ENCODE results near the gene AMD1.
"Not testable (repeated sequence)": the region's sequence is repeated elsewhere in the genome, so short reads cannot be mapped to it uniquely, and the experiment has no call there.

AMD1 gene

DNA sequence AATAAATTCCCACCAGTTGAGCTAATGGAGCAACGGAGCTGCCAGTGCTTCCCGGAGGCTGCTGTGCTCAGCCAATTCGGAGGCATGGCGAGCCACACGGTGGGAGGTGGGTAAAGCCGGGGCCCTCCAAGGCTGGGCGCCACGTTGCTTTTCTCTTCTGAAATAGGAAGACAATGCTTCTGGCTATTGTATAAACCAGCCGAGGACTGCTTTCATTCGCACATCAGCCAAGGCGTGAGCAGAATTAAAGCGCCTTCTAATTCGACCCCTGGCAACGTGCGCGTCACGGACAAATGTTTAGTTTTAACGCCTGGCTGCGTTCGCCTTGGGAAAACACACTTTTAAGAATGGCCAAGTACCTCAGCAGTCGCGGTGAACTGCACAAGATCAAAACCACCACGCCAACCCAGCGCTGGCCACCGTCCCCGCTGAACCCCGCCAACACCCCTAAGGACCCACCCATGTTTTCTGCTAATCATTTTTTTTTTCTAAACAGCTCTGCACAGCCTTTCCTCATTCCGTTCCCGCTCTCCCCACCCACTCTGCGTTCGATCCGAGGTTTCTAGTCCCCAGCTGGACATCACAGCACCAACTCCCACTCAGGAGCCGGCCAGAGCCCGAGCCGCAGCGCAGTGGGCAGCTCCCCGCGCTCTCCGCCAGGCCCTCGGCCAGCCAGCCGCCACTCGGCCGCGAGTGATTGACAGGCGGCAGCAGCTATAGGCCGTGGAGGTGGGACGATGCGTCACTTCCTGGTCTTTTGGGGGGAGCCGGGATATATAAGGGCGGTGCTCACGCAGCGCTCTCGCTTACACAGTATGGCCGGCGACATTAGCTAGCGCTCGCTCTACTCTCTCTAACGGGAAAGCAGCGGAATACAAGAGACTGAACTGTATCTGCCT, at the start of gene AMD1:
Gene AMD1, plus strand, starts transcription at position 805 of the 899 bp plus-strand sequence. CDS start 321 bp downstream, outside the sequence.
- FAIRE-seq: peak; percentile 70

- FAIRE-seq: no peak
Measured at GRCh38 chr6:110826236-110827129, 48.1 kb upstream of the AMD1 start.

DNA sequence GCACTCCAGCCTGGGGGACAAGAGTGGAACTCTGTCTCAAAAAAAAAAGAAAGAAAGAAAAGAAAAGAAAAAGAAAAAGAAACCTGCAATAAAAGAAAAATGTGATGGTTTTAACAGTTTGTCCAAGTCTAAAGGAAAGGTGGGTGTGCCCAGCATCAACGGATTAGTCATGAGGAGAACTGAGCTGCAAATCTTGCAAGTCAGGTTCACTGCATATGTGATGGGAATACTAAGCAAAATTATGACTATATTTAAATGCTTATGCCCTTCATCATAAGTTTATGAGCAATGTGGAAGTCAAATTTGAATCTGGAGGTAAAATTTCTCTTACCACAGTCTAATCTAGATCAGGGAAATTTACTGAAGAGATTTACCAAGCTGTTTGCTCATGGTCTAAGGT, 46.2 kb upstream of the AMD1 start:
- no peak for FAIRE-seq

GRCh38 chr6:110831405-110831804, 43.2 kb upstream of the AMD1 start:
- no peak for FAIRE-seq

DNA sequence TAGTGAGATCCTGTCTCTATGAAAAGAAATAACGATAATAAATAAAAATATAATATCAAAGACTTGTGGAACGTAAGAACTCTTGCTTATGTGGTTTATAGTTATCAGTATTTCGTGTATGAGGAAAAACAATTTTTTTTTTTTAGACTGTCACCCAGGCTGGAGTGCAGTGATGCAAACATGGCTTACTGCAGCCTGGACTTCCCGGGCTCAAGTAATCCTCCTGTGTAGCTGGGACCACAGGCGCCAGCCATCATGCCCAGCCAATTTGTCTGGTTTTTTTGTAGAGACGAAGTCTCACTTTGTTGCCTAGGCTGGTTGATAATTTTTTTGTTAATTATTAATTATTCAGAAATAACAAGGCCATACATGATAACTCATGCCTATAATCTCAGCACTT, 40.8 kb upstream of the AMD1 start:
- FAIRE-seq: no peak

DNA sequence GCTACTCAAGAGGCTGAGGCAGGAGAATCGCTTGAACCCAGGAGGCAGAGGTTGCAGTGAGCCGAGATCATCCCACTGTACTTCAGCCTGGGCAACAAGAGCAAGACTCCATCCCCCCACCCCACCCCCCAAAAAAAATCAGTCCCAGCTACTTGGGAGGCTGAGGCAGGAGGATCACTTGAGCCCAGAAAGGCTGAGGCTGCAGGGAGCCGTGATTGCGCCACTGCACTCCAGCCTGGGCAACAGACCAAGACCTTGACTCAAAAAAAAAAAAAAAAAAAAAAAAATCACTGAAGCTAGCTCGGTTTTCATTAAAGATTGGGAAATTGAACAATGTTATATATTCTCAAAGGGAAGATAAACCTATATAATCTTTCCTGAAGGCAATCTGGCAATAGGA, 38.8 kb upstream of the AMD1 start:
- FAIRE-seq: not testable (repeated sequence)

DNA sequence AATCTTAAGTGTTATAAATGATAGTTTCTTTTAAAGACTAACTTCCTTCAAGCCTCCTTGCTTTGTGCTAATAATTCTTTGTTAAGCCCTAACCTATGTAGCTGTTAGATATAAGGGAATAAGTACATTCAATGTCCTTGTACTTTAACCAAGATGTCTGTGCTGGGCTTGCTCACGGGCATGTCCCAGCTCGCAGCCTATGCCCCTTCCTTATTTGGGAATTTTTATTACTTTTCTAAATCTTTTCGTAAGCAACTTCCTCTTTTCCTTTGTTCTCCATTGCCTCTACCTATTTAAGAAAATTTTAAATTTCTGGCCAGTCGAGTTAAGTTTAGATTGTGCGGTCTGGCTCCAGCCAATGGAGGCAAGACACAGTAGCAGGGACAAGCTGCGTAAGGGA, 33.3 kb upstream of the AMD1 start:
- FAIRE-seq: no peak

DNA sequence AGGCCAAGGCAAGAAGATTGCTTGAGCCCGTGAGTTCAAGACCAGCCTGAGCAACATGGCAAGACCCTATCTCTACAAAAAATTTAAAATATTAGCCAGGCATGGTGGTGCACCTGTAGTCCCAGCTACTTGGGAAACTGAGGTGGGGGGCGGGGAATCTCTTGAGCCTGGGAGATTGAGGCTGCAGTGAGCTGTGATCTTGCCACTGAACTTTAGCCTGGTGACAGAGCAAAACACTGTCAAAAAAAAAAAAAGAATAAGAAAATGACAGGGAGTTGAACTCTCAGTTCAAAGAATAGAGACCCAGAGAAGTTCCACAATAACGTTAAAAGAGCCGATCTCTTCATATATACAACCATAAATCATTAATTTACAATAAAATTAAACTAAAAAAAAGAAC, 24.8 kb upstream of the AMD1 start:
- no peak for FAIRE-seq

DNA sequence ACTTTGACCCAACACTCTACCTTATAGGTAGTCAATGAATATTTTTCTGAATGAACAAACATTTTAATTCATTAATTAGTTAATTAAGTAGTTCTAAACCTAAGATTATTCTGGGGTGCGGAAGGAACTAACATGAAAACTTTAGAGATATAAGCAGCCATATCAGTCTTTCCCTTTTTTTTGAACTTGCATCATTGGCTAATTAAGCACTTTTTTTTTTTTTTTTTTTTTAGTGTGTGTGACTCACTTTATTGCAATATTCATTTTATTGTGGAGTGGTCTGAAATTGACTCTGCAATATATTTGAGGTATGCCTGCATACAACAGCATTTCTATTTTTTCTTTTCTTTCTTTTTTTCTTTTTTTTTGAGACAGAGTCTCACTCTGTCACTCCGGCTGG, 21.8 kb upstream of the AMD1 start:
- FAIRE-seq: no peak

DNA sequence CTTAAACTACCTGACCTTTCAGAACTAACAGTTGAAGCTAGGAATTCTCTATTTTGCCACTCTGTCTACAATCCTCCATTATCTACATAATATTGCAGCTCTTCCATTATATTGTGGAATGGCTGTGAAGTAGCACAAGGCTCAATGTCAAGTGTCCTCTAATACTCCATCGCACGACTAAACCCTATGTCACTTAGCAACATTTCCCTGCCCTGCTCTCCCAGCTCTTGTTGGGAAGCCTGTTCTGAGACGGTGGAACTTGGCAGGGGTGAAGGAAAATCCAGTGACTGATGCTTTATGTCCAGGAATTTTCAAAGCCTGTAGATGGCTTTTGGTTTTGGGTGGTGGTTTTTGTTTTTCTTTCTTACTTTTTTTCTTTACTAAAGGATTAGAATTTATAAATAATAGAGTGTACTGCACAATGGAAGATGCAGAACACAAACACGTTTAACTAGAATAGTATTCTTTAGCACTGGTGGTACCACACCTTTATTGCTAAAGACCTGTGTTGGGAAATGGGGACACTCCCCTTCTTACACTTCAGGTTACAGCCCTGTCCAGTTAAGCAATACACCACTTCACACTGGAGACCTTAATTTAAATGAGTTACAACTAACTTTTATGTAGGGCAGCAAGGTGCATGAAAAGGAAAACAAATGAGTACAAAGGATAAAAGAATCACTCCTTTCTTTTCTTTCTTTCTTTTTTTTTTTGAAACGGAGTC, 20.7 kb upstream of the AMD1 start:
- FAIRE-seq: no peak

- no peak for FAIRE-seq
Measured at GRCh38 chr6:110856296-110856695, 18.3 kb upstream of the AMD1 start.

DNA sequence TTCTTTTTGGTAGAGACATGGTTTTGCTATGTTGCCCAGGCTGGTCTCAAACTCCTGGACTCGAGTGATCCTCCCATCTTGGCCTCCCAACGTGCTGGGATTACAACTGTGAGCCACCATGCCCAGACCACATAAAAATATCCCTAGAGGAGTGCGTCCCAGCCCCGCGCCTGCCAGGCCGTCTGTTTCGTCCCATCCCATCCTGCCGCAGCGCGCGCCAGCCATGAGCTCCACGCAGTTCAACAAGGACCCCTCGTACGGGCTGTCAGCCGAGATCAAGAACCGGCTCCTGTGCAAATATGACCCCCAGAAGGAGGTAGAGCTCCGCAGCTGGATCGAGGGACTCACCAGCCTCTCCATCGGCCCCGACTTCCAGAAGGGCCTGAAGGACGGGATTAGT, 16.6 kb upstream of the AMD1 start:
- FAIRE-seq: no peak

DNA sequence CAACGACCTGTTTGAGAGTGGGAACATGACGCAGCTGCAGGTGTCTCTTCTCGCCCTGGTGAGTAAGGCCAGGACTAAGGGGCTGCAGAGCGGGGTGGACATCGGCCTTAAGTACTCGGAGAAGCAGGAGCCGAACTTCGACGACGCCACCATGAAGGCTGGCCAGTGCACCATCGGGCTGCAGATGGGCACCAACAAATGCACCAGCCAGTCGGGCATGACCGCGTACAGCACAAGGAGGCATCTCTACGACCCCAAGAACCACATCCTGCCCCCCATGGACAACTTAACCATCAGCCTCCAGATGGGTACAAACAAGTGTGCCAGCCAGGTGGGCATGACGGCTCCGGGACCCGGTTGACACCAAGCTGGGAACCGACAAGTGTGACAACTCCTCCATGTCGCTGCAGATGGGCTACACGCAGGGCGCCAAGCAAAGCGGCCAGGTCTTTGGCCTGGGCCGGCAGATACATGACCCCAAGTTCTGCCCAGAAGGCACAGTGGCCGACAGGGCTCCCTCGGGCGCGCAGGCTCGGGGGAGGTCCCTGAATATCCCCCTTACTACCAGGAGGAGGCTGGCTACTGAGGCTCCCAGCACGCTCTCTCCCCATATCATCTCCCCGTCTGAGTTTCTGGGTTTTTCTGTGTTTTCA, 15.9 kb upstream of the AMD1 start:
- no peak for FAIRE-seq

DNA sequence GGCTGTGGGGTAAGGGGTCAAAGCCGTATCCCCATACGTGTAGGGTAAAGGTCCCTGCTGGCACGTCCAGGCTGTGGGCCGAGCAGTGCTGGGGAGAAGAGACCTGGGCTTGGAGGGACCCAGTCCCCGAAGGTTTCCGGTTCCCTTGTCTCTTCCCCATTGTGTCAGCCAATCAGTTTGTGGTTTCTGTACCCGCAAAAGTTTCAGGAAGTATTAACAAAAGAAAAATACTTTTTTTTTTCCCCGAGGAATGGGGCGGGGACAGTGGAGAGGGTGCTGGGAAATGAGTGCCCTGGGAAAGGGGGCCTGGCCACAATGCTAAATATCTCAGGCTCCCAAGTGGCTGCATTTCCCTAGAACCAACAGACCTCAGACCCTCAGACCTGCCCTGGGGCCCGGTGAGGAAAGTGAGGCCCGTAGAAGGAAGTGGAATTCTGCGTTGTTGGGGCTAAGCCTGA, 15.2 kb upstream of the AMD1 start:
- no peak for FAIRE-seq

DNA sequence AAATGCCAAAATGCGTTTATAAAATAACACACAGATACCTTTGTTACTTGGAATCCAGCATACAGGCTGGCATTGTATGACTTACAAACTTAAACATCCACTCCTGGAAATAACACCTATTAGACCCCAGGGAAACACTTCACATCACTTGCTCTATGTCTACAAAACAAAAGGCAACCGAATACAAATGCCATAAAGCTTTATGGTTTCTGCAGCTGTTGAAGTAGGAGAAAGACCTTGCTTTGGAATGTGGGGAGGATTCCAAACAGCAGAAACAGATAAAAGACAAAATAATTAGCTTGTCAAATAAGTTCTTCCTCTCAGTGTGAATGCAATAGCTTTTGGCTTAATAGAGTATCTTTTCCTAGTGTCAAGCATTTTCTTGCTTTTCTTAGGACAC, 9.8 kb upstream of the AMD1 start:
- FAIRE-seq: no peak

- no peak for FAIRE-seq
Measured at GRCh38 chr6:110874880-110875547, 429 bp downstream of the AMD1 start.

DNA sequence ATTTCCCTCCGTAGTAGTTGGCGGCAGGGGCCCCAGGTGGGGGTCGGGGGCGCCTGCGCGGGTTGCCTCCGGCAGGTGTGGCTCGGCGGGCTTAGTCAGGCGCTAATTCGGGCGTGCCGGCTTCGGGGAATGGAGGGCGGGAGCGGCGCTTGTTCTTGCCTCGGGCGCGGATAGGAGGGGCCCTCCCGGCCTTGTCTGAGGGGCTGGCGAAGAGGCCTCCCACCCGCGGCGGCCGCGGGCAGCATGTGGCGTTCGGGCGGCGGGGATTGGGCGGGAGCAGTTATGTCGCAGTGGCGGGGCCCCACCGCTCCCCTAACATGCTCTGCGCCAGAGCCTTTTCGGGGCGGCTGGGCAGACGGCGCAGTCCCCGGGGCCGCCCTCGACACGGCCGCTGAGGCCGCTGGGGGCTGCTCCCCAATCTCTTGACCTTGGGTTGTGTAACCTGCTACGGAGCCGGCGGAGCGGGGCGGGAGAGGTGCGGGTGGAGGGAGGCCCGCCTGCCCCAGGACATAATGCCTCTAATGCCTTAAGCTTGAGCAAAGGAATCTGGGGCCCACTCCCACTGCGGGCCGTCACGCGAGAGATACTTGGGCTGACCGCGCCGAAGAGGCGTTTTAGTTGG, 1.1 kb downstream of the AMD1 start:
- FAIRE-seq: no peak

- FAIRE-seq: no peak
Measured at GRCh38 chr6:110876170-110876773, 1.7 kb downstream of the AMD1 start.

DNA sequence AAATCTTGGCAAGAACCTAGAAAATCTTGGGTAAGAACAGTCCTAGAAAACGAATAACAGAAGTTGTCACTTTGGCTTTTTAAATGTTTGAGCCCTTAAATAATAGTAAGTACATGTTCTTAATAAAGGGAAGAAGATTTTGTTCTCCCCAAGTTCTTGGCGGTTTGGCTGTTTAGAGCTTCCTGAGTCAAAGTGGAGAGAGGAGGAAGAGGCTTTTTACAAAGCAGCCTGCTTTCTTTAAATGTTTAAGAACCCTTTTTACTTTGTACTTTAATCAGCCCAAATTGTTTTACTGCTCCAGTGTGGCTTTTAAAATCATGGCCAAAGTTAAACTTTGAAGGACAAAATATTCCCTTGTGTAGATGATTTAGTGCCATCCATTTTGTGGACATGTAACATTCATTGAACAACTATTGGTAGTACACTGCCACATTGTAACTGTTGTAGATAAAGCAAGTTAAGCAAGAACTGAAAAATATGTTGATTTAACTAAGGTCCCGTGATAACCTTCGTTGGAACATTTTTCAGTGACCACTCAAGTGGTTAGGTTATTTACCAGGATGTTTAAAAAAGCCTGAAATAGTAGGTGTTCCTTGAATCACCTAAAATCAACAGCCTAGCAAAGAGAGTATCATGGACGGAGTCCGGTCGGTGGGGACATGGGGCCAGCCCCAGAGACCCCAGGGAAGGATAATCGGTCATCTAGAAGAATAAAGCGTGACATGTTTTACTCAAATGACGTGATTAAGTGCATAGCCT, 2.4 kb downstream of the AMD1 start:
- no peak for FAIRE-seq

DNA sequence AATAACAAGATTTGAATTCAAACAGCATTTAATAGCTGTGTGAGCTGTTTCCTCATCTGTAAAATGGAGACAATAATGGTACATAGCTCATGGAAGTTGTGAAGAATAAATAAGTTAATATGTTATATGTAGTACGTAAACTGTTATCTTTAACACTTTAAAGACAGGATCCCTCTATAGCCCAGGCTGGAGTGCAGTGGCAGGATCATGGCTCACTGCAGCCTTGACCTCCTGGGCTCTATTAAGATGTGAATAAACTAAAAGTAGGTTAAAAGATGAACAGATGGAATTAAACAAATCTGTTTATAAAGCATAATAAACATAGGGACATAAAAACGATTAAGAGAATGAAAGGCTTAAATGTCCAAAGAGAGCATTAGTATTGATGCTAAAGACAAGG, 3.0 kb downstream of the AMD1 start:
- FAIRE-seq: no peak

Measured in TTC549 (cell line).